ENCODE data around the gene GPATCH8. TPM values are rescaled to one million over a fixed set of nuclear protein-coding genes. Genes with fewer than 3 reads are reported as not detected.

The GPATCH8 gene
- polyA plus RNA-seq, 1 donor from 2014 or later = 24.5 TPM

DNA sequence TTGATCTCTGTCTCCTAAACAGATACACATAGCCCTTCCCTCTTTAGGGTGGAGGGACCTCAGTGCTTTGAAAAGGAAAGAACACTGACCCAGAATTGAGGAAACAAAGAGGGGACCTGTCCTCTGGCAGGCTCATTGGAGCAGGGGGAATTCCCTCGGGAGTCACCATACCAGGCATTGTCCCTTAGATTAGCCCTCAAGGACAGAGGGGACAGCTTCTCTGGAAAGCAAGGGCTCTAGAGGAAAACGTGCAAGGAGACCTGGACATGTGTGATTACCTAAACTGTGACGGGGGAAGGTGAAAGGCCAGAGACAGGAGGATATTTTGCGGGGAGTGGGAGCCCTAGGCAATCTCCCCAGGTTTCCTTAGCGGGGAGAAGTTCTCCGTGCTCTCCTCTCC lies 46.5 kb upstream of the GPATCH8 start:
- H3F3A ChIP-seq (ENCODE audit: insufficient read depth, low read length, poor library complexity, severe bottlenecking) = no peaks in the 10 kb centered on the region
- no peak overlapping the region for H3K27ac ChIP-seq (ENCODE audit: low read length)
- no peaks in the 10 kb centered on the region for H3K36me3 ChIP-seq (ENCODE audit: insufficient read depth, low read length)
- no peaks in the 10 kb centered on the region for H4K20me1 ChIP-seq (ENCODE audit: insufficient read depth)
- TF ChIP-seq TAF1 (IDR thresholded peaks at IDR 0.05; ENCODE audit: low read depth) (no peak), EZH2 (IDR thresholded peaks at IDR 0.05; ENCODE audit: borderline replicate concordance, insufficient read depth, low read length, poor library complexity, severe bottlenecking) (no peak), MXI1 (conservative IDR thresholded peaks at IDR 0.05; ENCODE audit: poor library complexity, severe bottlenecking) (no peak), RAD21 (conservative IDR thresholded peaks at IDR 0.05) (no peak), EP300 (conservative IDR thresholded peaks at IDR 0.05; ENCODE audit: poor library complexity, severe bottlenecking) (no peak)
- TF ChIP-seq, protein P1, sequence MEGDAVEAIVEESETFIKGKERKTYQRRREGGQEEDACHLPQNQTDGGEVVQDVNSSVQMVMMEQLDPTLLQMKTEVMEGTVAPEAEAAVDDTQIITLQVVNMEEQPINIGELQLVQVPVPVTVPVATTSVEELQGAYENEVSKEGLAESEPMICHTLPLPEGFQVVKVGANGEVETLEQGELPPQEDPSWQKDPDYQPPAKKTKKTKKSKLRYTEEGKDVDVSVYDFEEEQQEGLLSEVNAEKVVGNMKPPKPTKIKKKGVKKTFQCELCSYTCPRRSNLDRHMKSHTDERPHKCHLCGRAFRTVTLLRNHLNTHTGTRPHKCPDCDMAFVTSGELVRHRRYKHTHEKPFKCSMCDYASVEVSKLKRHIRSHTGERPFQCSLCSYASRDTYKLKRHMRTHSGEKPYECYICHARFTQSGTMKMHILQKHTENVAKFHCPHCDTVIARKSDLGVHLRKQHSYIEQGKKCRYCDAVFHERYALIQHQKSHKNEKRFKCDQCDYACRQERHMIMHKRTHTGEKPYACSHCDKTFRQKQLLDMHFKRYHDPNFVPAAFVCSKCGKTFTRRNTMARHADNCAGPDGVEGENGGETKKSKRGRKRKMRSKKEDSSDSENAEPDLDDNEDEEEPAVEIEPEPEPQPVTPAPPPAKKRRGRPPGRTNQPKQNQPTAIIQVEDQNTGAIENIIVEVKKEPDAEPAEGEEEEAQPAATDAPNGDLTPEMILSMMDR (IDR thresholded peaks at IDR 0.05; ENCODE audit: poor library complexity, severe bottlenecking) = no peak
- TF ChIP-seq, protein P2, sequence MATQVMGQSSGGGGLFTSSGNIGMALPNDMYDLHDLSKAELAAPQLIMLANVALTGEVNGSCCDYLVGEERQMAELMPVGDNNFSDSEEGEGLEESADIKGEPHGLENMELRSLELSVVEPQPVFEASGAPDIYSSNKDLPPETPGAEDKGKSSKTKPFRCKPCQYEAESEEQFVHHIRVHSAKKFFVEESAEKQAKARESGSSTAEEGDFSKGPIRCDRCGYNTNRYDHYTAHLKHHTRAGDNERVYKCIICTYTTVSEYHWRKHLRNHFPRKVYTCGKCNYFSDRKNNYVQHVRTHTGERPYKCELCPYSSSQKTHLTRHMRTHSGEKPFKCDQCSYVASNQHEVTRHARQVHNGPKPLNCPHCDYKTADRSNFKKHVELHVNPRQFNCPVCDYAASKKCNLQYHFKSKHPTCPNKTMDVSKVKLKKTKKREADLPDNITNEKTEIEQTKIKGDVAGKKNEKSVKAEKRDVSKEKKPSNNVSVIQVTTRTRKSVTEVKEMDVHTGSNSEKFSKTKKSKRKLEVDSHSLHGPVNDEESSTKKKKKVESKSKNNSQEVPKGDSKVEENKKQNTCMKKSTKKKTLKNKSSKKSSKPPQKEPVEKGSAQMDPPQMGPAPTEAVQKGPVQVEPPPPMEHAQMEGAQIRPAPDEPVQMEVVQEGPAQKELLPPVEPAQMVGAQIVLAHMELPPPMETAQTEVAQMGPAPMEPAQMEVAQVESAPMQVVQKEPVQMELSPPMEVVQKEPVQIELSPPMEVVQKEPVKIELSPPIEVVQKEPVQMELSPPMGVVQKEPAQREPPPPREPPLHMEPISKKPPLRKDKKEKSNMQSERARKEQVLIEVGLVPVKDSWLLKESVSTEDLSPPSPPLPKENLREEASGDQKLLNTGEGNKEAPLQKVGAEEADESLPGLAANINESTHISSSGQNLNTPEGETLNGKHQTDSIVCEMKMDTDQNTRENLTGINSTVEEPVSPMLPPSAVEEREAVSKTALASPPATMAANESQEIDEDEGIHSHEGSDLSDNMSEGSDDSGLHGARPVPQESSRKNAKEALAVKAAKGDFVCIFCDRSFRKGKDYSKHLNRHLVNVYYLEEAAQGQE (IDR thresholded peaks at IDR 0.05; ENCODE audit: borderline replicate concordance) = no peak
- no peaks in the 10 kb centered on the region for H3K79me2 ChIP-seq (replicated peaks; ENCODE audit: insufficient read depth, low read length)
- no peak overlapping the region for H3K4me3 ChIP-seq (ENCODE audit: low read length)
- no peaks in the 10 kb centered on the region for H3K9me3 ChIP-seq (ENCODE audit: low read length)
- no peak overlapping the region for H2AFZ ChIP-seq (ENCODE audit: low read depth, low read length)
- H3K9ac ChIP-seq (ENCODE audit: low read length) = no peak overlapping the region
- H3K9me2 ChIP-seq (ENCODE audit: insufficient read depth, low read length) = no peaks in the 10 kb centered on the region
- H3K4me2 ChIP-seq (ENCODE audit: low read length) = no peak overlapping the region
- no peaks in the 10 kb centered on the region for H3K27me3 ChIP-seq (ENCODE audit: insufficient read depth, low read depth, low read length)

DNA sequence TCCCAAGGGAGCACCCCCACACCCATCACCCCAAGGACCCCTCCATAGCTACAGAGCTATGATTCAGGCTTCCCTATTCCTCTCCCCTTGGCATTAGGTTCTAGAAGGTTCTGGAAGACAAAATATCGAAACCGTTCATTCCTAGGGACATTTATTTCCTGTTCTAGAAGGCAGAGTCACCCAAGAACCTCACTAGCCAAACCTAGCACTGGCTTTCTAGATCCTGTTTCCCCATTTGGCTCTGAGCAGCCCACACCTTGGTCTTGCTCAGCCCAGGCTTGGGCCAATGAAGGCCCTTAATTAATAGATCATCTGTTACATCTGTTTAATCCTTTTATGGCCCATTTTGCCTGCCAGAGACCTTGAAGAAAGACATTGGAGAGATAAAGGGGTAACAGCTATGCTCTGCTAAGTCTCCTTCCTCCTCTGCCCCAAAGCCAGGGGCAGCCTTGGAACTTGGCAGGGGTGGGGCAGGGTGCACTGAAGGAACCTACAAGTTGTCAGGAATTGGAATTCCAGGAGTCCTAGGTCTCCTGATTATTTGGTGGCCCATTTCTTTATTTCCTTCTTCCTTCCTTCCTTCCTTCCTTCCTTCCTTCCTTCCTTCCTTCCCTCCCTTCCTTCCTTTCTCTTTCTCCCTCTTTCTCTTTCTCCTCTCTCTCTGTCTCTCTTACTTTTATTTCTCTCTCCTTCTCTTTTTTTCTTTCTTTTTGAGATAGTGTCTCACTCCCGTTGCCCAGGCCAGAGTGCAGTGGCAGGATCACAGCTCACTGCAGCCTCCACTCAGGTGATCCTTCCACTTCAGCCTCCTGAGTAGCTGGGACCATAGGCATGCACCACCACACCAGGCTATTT lies 45.4 kb upstream of the GPATCH8 start:
- H3K4me2 ChIP-seq (ENCODE audit: low read length) = no peak overlapping the region
- H3F3A ChIP-seq (ENCODE audit: insufficient read depth, low read length, poor library complexity, severe bottlenecking) = no peaks in the 10 kb centered on the region
- H3K4me3 ChIP-seq (ENCODE audit: low read length) = no peak overlapping the region
- no peaks in the 10 kb centered on the region for H3K79me2 ChIP-seq (replicated peaks; ENCODE audit: insufficient read depth, low read length)
- H3K9ac ChIP-seq (ENCODE audit: low read length) = no peak overlapping the region
- H3K27me3 ChIP-seq (ENCODE audit: insufficient read depth, low read depth, low read length) = no peaks in the 10 kb centered on the region
- H3K36me3 ChIP-seq (ENCODE audit: insufficient read depth, low read length) = no peaks in the 10 kb centered on the region
- H3K9me2 ChIP-seq (ENCODE audit: insufficient read depth, low read length) = no peaks in the 10 kb centered on the region
- H3K27ac ChIP-seq (ENCODE audit: low read length) = no peak overlapping the region
- no peaks in the 10 kb centered on the region for H3K9me3 ChIP-seq (ENCODE audit: low read length)
- TF ChIP-seq, protein P2 (IDR thresholded peaks at IDR 0.05; ENCODE audit: borderline replicate concordance) = no peak
- TF ChIP-seq POLR2AphosphoS5 (IDR thresholded peaks at IDR 0.05) = no peak
- TF ChIP-seq MXI1 (conservative IDR thresholded peaks at IDR 0.05; ENCODE audit: poor library complexity, severe bottlenecking) = no peak
- no peak for TF ChIP-seq TAF1 (IDR thresholded peaks at IDR 0.05; ENCODE audit: low read depth)
- no peak overlapping the region for H2AFZ ChIP-seq (ENCODE audit: low read depth, low read length)
- H4K20me1 ChIP-seq (ENCODE audit: insufficient read depth) = no peaks in the 10 kb centered on the region

Measured in neural cell (in vitro differentiated cells).